ENCODE data around the gene CCDC8. TPM values are rescaled to one million over a fixed set of nuclear protein-coding genes. Genes with fewer than 3 reads are reported as not detected.

The CCDC8 gene
- total and polyA plus RNA-seq, 4 donors = 9.6 to 25.7 (median 14.9) TPM

GRCh38 chr19:46451352-46451751 is 38.0 kb upstream of the CCDC8 start:
- WGBS, 2 donors = 2 to 6% methylated on average over 6 of the region's 6 CpGs
- peak; percentile 49 for ATAC-seq (ENCODE audit: low FRiP score)
- intact Hi-C loops (cut with DNase I) = no loop called here
- Histone ChIP-seq H3K9me3 (ENCODE audit: control insufficient read depth, low read length) (no peaks in the 10 kb centered on the region), H3K27me3 (ENCODE audit: control insufficient read depth in 1 of 2, insufficient read depth in 2 of 2, low read length in 1 of 2) (no peaks in the 10 kb centered on the region), H3K36me3 (ENCODE audit: control insufficient read depth in 1 of 2, insufficient read depth in 2 of 2, low read length in 1 of 2) (no peaks in the 10 kb centered on the region), H3K27ac (ENCODE audit: low read depth in 1 of 2, low read length in 2 of 2) (peak overlapping the region; percentile 14 to 83), H3K4me1 (ENCODE audit: control insufficient read depth in 1 of 2, insufficient read depth in 2 of 2, low read length in 2 of 2) (peaks cover 3 to 4% of the 10 kb centered on the region in 2 donors), H3K4me3 (ENCODE audit: low read length in 2 of 2) (no peak overlapping the region)
- DNase-seq = peak in 1 of 2 donors; percentile 70

GRCh38 chr19:46450737-46451136 is 37.4 kb upstream of the CCDC8 start:
- Histone ChIP-seq H3K4me1 (ENCODE audit: control insufficient read depth in 1 of 2, insufficient read depth in 2 of 2, low read length in 2 of 2) (peaks cover 3 to 4% of the 10 kb centered on the region in 2 donors), H3K27me3 (ENCODE audit: control insufficient read depth in 1 of 2, insufficient read depth in 2 of 2, low read length in 1 of 2) (no peaks in the 10 kb centered on the region), H3K4me3 (ENCODE audit: low read length in 2 of 2) (no peak overlapping the region), H3K36me3 (ENCODE audit: control insufficient read depth in 1 of 2, insufficient read depth in 2 of 2, low read length in 1 of 2) (no peaks in the 10 kb centered on the region), H3K9me3 (ENCODE audit: control insufficient read depth, low read length) (no peaks in the 10 kb centered on the region), H3K27ac (ENCODE audit: low read depth in 1 of 2, low read length in 2 of 2) (peak overlapping the region in 1 of 2 donors; percentile 43)
- ATAC-seq (ENCODE audit: low FRiP score) (no peak), DNase-seq (no peak)
- intact Hi-C loops (cut with DNase I) = no loop called here
- WGBS, 2 donors = 3 to 7% methylated on average over 5 of the region's 5 CpGs

- H3K9me3 ChIP-seq (ENCODE audit: control insufficient read depth, low read length) = no peaks in the 10 kb centered on the region
- intact Hi-C loops (cut with DNase I) = loop anchor here in 1 of 2 donors (5.0 kb wide), 1 partner anchor 33 kb away; no protein-coding TSS in a partner anchor
- no peaks in the 10 kb centered on the region for H3K36me3 ChIP-seq (ENCODE audit: control insufficient read depth in 1 of 2, insufficient read depth in 2 of 2, low read length in 1 of 2)
- peak in 1 of 2 donors; percentile 28 for DNase-seq
- H3K27me3 ChIP-seq (ENCODE audit: control insufficient read depth in 1 of 2, insufficient read depth in 2 of 2, low read length in 1 of 2) = no peaks in the 10 kb centered on the region
- H3K4me3 ChIP-seq (ENCODE audit: low read length in 2 of 2) = no peak overlapping the region
- H3K27ac ChIP-seq (ENCODE audit: low read depth in 1 of 2, low read length in 2 of 2) = peak overlapping the region in 1 of 2 donors; percentile 74
- 61 to 65% methylated on average over 7 of the region's 7 CpGs for WGBS, 2 donors
- H3K4me1 ChIP-seq (ENCODE audit: control insufficient read depth in 1 of 2, insufficient read depth in 2 of 2, low read length in 2 of 2) = peaks cover 3 to 4% of the 10 kb centered on the region in 2 donors
- no peak for ATAC-seq (ENCODE audit: low FRiP score)
Measured at GRCh38 chr19:46449228-46449627, 35.9 kb upstream of the CCDC8 start.

- ATAC-seq (ENCODE audit: low FRiP score) = no peak
- Histone ChIP-seq H3K9me3 (ENCODE audit: control insufficient read depth, low read length) (no peaks in the 10 kb centered on the region), H3K4me1 (ENCODE audit: control insufficient read depth in 1 of 2, insufficient read depth in 2 of 2, low read length in 2 of 2) (peaks cover 1 to 3% of the 10 kb centered on the region in 2 donors), H3K27me3 (ENCODE audit: control insufficient read depth in 1 of 2, insufficient read depth in 2 of 2, low read length in 1 of 2) (no peaks in the 10 kb centered on the region), H3K36me3 (ENCODE audit: control insufficient read depth in 1 of 2, insufficient read depth in 2 of 2, low read length in 1 of 2) (no peaks in the 10 kb centered on the region), H3K27ac (ENCODE audit: low read depth in 1 of 2, low read length in 2 of 2) (no peak overlapping the region), H3K4me3 (ENCODE audit: low read length in 2 of 2) (no peak overlapping the region)
- 64 to 66% methylated on average over 10 of the region's 10 CpGs for WGBS, 2 donors
- intact Hi-C loops (cut with DNase I) = loop anchor here in 1 of 2 donors (5.0 kb wide), 1 partner anchor 34 kb away; no protein-coding TSS in a partner anchor
- peak in 1 of 2 donors; percentile 24 for DNase-seq
Measured at GRCh38 chr19:46448601-46449000, 35.2 kb upstream of the CCDC8 start.

GRCh38 chr19:46447824-46448223 is 34.5 kb upstream of the CCDC8 start:
- peak in 1 of 2 donors; percentile 65 for DNase-seq
- peak overlapping the region; percentile 51 to 85 for H3K27ac ChIP-seq (ENCODE audit: low read depth in 1 of 2, low read length in 2 of 2)
- H3K4me1 ChIP-seq (ENCODE audit: control insufficient read depth in 1 of 2, insufficient read depth in 2 of 2, low read length in 2 of 2) = peaks cover 3 to 4% of the 10 kb centered on the region in 2 donors
- no peaks in the 10 kb centered on the region for H3K27me3 ChIP-seq (ENCODE audit: control insufficient read depth in 1 of 2, insufficient read depth in 2 of 2, low read length in 1 of 2)
- intact Hi-C loops (cut with DNase I) = loop anchor here in 1 of 2 donors (5.0 kb wide), 1 partner anchor 34 kb away; no protein-coding TSS in a partner anchor
- WGBS, 2 donors = 5 to 6% methylated on average over 5 of the region's 5 CpGs
- peak; percentile 71 for ATAC-seq (ENCODE audit: low FRiP score)
- no peaks in the 10 kb centered on the region for H3K36me3 ChIP-seq (ENCODE audit: control insufficient read depth in 1 of 2, insufficient read depth in 2 of 2, low read length in 1 of 2)
- H3K4me3 ChIP-seq (ENCODE audit: low read length in 2 of 2) = no peak overlapping the region
- no peaks in the 10 kb centered on the region for H3K9me3 ChIP-seq (ENCODE audit: control insufficient read depth, low read length)

GRCh38 chr19:46447006-46447405 is 33.6 kb upstream of the CCDC8 start:
- no peaks in the 10 kb centered on the region for H3K36me3 ChIP-seq (ENCODE audit: control insufficient read depth in 1 of 2, insufficient read depth in 2 of 2, low read length in 1 of 2)
- intact Hi-C loops (cut with DNase I) = loop anchor here in 1 of 2 donors (5.0 kb wide), 1 partner anchor 35 kb away; no protein-coding TSS in a partner anchor
- H3K27me3 ChIP-seq (ENCODE audit: control insufficient read depth in 1 of 2, insufficient read depth in 2 of 2, low read length in 1 of 2) = no peaks in the 10 kb centered on the region
- peaks cover 3 to 9% of the 10 kb centered on the region in 2 donors for H3K4me1 ChIP-seq (ENCODE audit: control insufficient read depth in 1 of 2, insufficient read depth in 2 of 2, low read length in 2 of 2)
- DNase-seq = no peak
- WGBS, 2 donors = 31 to 42% methylated on average over 3 of the region's 3 CpGs
- no peaks in the 10 kb centered on the region for H3K9me3 ChIP-seq (ENCODE audit: control insufficient read depth, low read length)
- no peak overlapping the region for H3K27ac ChIP-seq (ENCODE audit: low read depth in 1 of 2, low read length in 2 of 2)
- no peak overlapping the region for H3K4me3 ChIP-seq (ENCODE audit: low read length in 2 of 2)
- ATAC-seq (ENCODE audit: low FRiP score) = no peak

GRCh38 chr19:46446021-46446420 is 32.7 kb upstream of the CCDC8 start:
- H3K4me1 ChIP-seq (ENCODE audit: control insufficient read depth in 1 of 2, insufficient read depth in 2 of 2, low read length in 2 of 2) = peaks cover 5 to 9% of the 10 kb centered on the region in 2 donors
- no peak for ATAC-seq (ENCODE audit: low FRiP score)
- H3K27me3 ChIP-seq (ENCODE audit: control insufficient read depth in 1 of 2, insufficient read depth in 2 of 2, low read length in 1 of 2) = no peaks in the 10 kb centered on the region
- intact Hi-C loops (cut with DNase I) = loop anchor here in 1 of 2 donors (5.0 kb wide), 1 partner anchor 36 kb away; no protein-coding TSS in a partner anchor
- no peaks in the 10 kb centered on the region for H3K36me3 ChIP-seq (ENCODE audit: control insufficient read depth in 1 of 2, insufficient read depth in 2 of 2, low read length in 1 of 2)
- no peaks in the 10 kb centered on the region for H3K9me3 ChIP-seq (ENCODE audit: control insufficient read depth, low read length)
- no peak overlapping the region for H3K27ac ChIP-seq (ENCODE audit: low read depth in 1 of 2, low read length in 2 of 2)
- peak in 1 of 2 donors; percentile 51 for DNase-seq
- H3K4me3 ChIP-seq (ENCODE audit: low read length in 2 of 2) = no peak overlapping the region
- 86% methylated on average over 15 of the region's 15 CpGs for WGBS, 2 donors

GRCh38 chr19:46442808-46443450 is 29.6 kb upstream of the CCDC8 start:
- peaks cover 5 to 7% of the 10 kb centered on the region in 2 donors for H3K4me1 ChIP-seq (ENCODE audit: control insufficient read depth in 1 of 2, insufficient read depth in 2 of 2, low read length in 2 of 2)
- peak overlapping the region in 1 of 2 donors; percentile 26 for H3K4me3 ChIP-seq (ENCODE audit: low read length in 2 of 2)
- ATAC-seq (ENCODE audit: low FRiP score) (peak; percentile 21), DNase-seq (peak in 1 of 2 donors; percentile 65)
- H3K27ac ChIP-seq (ENCODE audit: low read depth in 1 of 2, low read length in 2 of 2) = peak overlapping the region in 1 of 2 donors; percentile 71
- H3K9me3 ChIP-seq (ENCODE audit: control insufficient read depth, low read length) = no peaks in the 10 kb centered on the region
- no peaks in the 10 kb centered on the region for H3K36me3 ChIP-seq (ENCODE audit: control insufficient read depth in 1 of 2, insufficient read depth in 2 of 2, low read length in 1 of 2)
- intact Hi-C loops (cut with DNase I) = no loop called here
- H3K27me3 ChIP-seq (ENCODE audit: control insufficient read depth in 1 of 2, insufficient read depth in 2 of 2, low read length in 1 of 2) = no peaks in the 10 kb centered on the region
- WGBS, 2 donors = 30 to 39% methylated on average over 8 of the region's 8 CpGs

- Histone ChIP-seq H3K9me3 (ENCODE audit: control insufficient read depth, low read length) (no peaks in the 10 kb centered on the region), H3K4me1 (ENCODE audit: control insufficient read depth in 1 of 2, insufficient read depth in 2 of 2, low read length in 2 of 2) (peaks cover 5 to 7% of the 10 kb centered on the region in 2 donors), H3K4me3 (ENCODE audit: low read length in 2 of 2) (no peak overlapping the region), H3K27me3 (ENCODE audit: control insufficient read depth in 1 of 2, insufficient read depth in 2 of 2, low read length in 1 of 2) (no peaks in the 10 kb centered on the region), H3K36me3 (ENCODE audit: control insufficient read depth in 1 of 2, insufficient read depth in 2 of 2, low read length in 1 of 2) (no peaks in the 10 kb centered on the region), H3K27ac (ENCODE audit: low read depth in 1 of 2, low read length in 2 of 2) (peak overlapping the region in 1 of 2 donors; percentile 71)
- intact Hi-C loops (cut with DNase I) = no loop called here
- ATAC-seq (ENCODE audit: low FRiP score) (peak; percentile 33), DNase-seq (no peak)
- WGBS, 2 donors = 3 to 5% methylated on average over 1 of the region's 1 CpG
Measured at GRCh38 chr19:46441866-46442265, 28.5 kb upstream of the CCDC8 start.
